Activated T-cell treated with anti-CD3 and anti-CD28 coated beads, Interleukin-2, amount 50 U/mL, for 1 hour (primary cell): Measurements from ENCODE around the gene MICU1.
"Not testable (repeated sequence)": the region's sequence is repeated elsewhere in the genome, so short reads cannot be mapped to it uniquely, and the experiment has no call there.

ENCODE experiments used
- DNase-seq: peaks from one replicate; pipeline ENCODE4 v3.0.0-alpha.2; 2020

MICU1 gene

GRCh38 chr10:72426986-72427385, 198.9 kb downstream of the MICU1 start:
- DNase-seq = no peak

- no peak for DNase-seq
Measured at GRCh38 chr10:72425133-72425532, 200.7 kb downstream of the MICU1 start.

- DNase-seq = no peak
Measured at GRCh38 chr10:72424561-72424960, 201.3 kb downstream of the MICU1 start.

- no peak for DNase-seq
Measured at GRCh38 chr10:72423426-72423825, 202.5 kb downstream of the MICU1 start.

- DNase-seq = no peak
Measured at GRCh38 chr10:72421885-72422540, 203.9 kb downstream of the MICU1 start.

GRCh38 chr10:72419241-72419640, 206.6 kb downstream of the MICU1 start:
- DNase-seq = no peak

GRCh38 chr10:72418679-72419078, 207.2 kb downstream of the MICU1 start:
- DNase-seq = no peak

GRCh38 chr10:72417971-72418370, 207.9 kb downstream of the MICU1 start:
- DNase-seq = no peak

- DNase-seq = no peak
Measured at GRCh38 chr10:72416661-72417060, 209.2 kb downstream of the MICU1 start.

GRCh38 chr10:72414642-72415041, 211.2 kb downstream of the MICU1 start:
- DNase-seq = no peak

- no peak for DNase-seq
Measured at GRCh38 chr10:72409167-72409566, 216.7 kb downstream of the MICU1 start.

GRCh38 chr10:72407927-72408600, 217.8 kb downstream of the MICU1 start:
- DNase-seq = no peak

- DNase-seq = no peak
Measured at GRCh38 chr10:72407471-72407870, 218.4 kb downstream of the MICU1 start.

GRCh38 chr10:72395581-72395980, 230.3 kb downstream of the MICU1 start:
- not testable (repeated sequence) for DNase-seq

GRCh38 chr10:72392571-72392970, 233.3 kb downstream of the MICU1 start:
- no peak for DNase-seq

- DNase-seq = no peak
Measured at GRCh38 chr10:72390764-72391163, 235.1 kb downstream of the MICU1 start.

- DNase-seq = no peak
Measured at GRCh38 chr10:72389716-72390115, 236.2 kb downstream of the MICU1 start.

GRCh38 chr10:72389014-72389413, 236.9 kb downstream of the MICU1 start:
- DNase-seq = no peak

GRCh38 chr10:72388062-72388461, 237.8 kb downstream of the MICU1 start:
- DNase-seq = no peak

- no peak for DNase-seq
Measured at GRCh38 chr10:72386916-72387586, 238.8 kb downstream of the MICU1 start.

- DNase-seq = no peak
Measured at GRCh38 chr10:72385724-72386123, 240.2 kb downstream of the MICU1 start.

- not testable (repeated sequence) for DNase-seq
Measured at GRCh38 chr10:72384982-72385381, 240.9 kb downstream of the MICU1 start.

GRCh38 chr10:72379776-72380175, 246.1 kb downstream of the MICU1 start:
- DNase-seq = no peak

GRCh38 chr10:72379062-72379461, 246.8 kb downstream of the MICU1 start:
- no peak for DNase-seq
